GM12878 (cell line): ENCODE results near the gene PAPOLG. TPM values are rescaled to one million over a fixed set of nuclear protein-coding genes. Genes with fewer than 3 reads are reported as not detected.

ENCODE experiments used
- ATAC-seq: fragments of 200-7000 bp; cut with Tn5 transposase; 3 replicates; pipeline ENCODE4 v1.9.1; 2020; ENCODE audit warnings: mild to moderate bottlenecking, moderate library complexity
- BruUV-seq: library from RNA; stranded (reverse); fragments of 400-500 nt; replicated peaks from 2 replicates; lab custom pipeline; 2021; lab: Mats Ljungman, UMichigan
- CTCF ChIA-PET: fragments of 300-600 bp; sonication (Branson Sonifier 250); formaldehyde crosslinking; extraction: SDS; loops from one replicate; lab custom pipeline; 2021; ENCODE audit warnings: inconsistent platforms; lab: Yijun Ruan, JAX
- POLR2A ChIA-PET: fragments of 350-600 bp; formaldehyde crosslinking; extraction: SDS; loops from one replicate; lab custom pipeline; 2021; ENCODE audit warnings: inconsistent platforms; lab: Charles Lee
- RAD21 ChIA-PET: fragments of 300-600 bp; sonication (Branson Sonifier 250); formaldehyde crosslinking; loops from one replicate; lab custom pipeline; 2023; ENCODE audit warnings: antibody characterized with exemption; ENCODE audit not compliant: unreplicated experiment; lab: Charles Lee
- SMC1A ChIA-PET: fragments of 300-600 bp; sonication (Branson Sonifier 250); formaldehyde crosslinking; loops from one replicate; lab custom pipeline; 2023; ENCODE audit not compliant: unreplicated experiment, uncharacterized antibody; lab: Charles Lee
- DNase-seq: peaks from one replicate; pipeline ENCODE4 v3.0.0-alpha.2; 2011; ENCODE audit warnings: low read depth, low spot score
- FAIRE-seq: peaks from 3 replicates; lab custom pipeline; 2011; peaks lifted over from hg19 to GRCh38; lab: Jason Lieb, UNC
- H2AFZ ChIP-seq: 2 replicates; pipeline ENCODE4 v1.6.0; 2011; ENCODE audit warnings: low read depth, low read length, control low read depth; ENCODE audit not compliant: control insufficient read depth
- H3K27ac ChIP-seq: 2 replicates; pipeline ENCODE4 v1.5.1; 2011; ENCODE audit warnings: control low read depth; ENCODE audit not compliant: control insufficient read depth, insufficient read depth
- H3K27me3 ChIP-seq, 2 experiments: replicated peaks in 1 of 2; 2 replicates each; pipeline versions ENCODE4 v1.6.0 to v1.6.1; 2011; ENCODE audit warnings: low read length in 1 of 2; ENCODE audit not compliant: control insufficient read depth in 2 of 2, insufficient read depth in 2 of 2
- H3K36me3 ChIP-seq, 2 experiments: 2 replicates each; pipeline ENCODE4 v1.5.1; 2011; ENCODE audit warnings: low read length in 1 of 2; ENCODE audit not compliant: control insufficient read depth in 2 of 2, insufficient read depth in 2 of 2
- H3K4me1 ChIP-seq: 2 replicates; pipeline ENCODE4 v1.6.1; 2011; ENCODE audit warnings: mild to moderate bottlenecking, low read length, moderate library complexity, mixed read lengths; ENCODE audit not compliant: control insufficient read depth, insufficient read depth
- H3K4me2 ChIP-seq: 2 replicates; pipeline ENCODE4 v1.6.0; 2011; ENCODE audit warnings: control low read depth; ENCODE audit not compliant: control insufficient read depth, insufficient read depth
- H3K4me3 ChIP-seq: fragments of 200-600 bp; sonication (generic); 2 replicates; pipeline ENCODE4 v1.5.1; 2016
- H3K79me2 ChIP-seq: 2 replicates; pipeline ENCODE4 v1.6.0; 2011; ENCODE audit warnings: low read length; ENCODE audit not compliant: control insufficient read depth, insufficient read depth
- H3K9ac ChIP-seq: 2 replicates; pipeline ENCODE4 v1.8.0; 2011; ENCODE audit warnings: low read length, control low read depth, mixed read lengths; ENCODE audit not compliant: control insufficient read depth, insufficient read depth
- H3K9me3 ChIP-seq: replicated peaks from 3 replicates; pipeline ENCODE4 v1.5.1; 2011; ENCODE audit warnings: mild to moderate bottlenecking, low read length; ENCODE audit not compliant: control insufficient read depth, insufficient read depth
- H4K20me1 ChIP-seq: 2 replicates; pipeline ENCODE4 v1.6.0; 2011; ENCODE audit not compliant: control insufficient read depth, insufficient read depth
- ASH2L ChIP-seq: fragments of 300-600, 200-600 bp; sonication (generic); IDR thresholded peaks from 2 replicates; pipeline ENCODE4 v1.6.1; 2017; ENCODE audit warnings: low read depth, mild to moderate bottlenecking, borderline replicate concordance
- BCLAF1 ChIP-seq: fragments of 450-650 bp; IDR thresholded peaks from 2 replicates; pipeline ENCODE4 v1.6.1; 2017; ENCODE audit warnings: antibody characterized with exemption, mild to moderate bottlenecking, moderate library complexity
- CEBPB ChIP-seq, 2 experiments: fragments of 150-350 bp in 1 of 2; IDR thresholded peaks; 2 replicates each; pipeline ENCODE4 v1.6.1; 2012 to 2014; ENCODE audit warnings: low read depth in 2 of 2, low read length in 2 of 2, borderline replicate concordance in 1 of 2, inconsistent platforms in 1 of 2
- HDAC2 ChIP-seq: fragments of 200-600 bp; sonication (generic); IDR thresholded peaks from 2 replicates; pipeline ENCODE4 v1.6.1; 2017
- IRF3 ChIP-seq: fragments of 450-650 bp; IDR thresholded peaks from 2 replicates; pipeline ENCODE4 v1.6.1; 2014; ENCODE audit warnings: mild to moderate bottlenecking
- MTA2 ChIP-seq: fragments of 450-650 bp; IDR thresholded peaks from 2 replicates; pipeline ENCODE4 v1.6.1; 2016; ENCODE audit warnings: low read depth, mild to moderate bottlenecking, moderate library complexity
- SIN3A ChIP-seq: IDR thresholded peaks from 2 replicates; pipeline ENCODE4 v1.6.1; 2012; ENCODE audit warnings: low read depth, low read length, improper control_type of control experiment
- SREBF2 ChIP-seq: IDR thresholded peaks from 2 replicates; pipeline ENCODE4 v1.6.1; 2012; ENCODE audit warnings: mild to moderate bottlenecking, low read length
- SRF ChIP-seq, 2 experiments: IDR thresholded peaks; 2 replicates each; pipeline ENCODE4 v1.6.1; 2011; ENCODE audit warnings: low read depth in 2 of 2, low read length in 2 of 2, mild to moderate bottlenecking in 1 of 2, moderate library complexity in 1 of 2
- WGBS: methylation state at CpG from one replicate; pipeline ENCODE4 v1.1.6; 2016; ENCODE audit warnings: low lambda C conversion rate; ENCODE audit not compliant: insufficient replicate concordance, insufficient coverage; ENCODE audit errors: missing lambda C conversion rate; 5-methylcytosine and 5-hydroxymethylcytosine counted together
- in situ Hi-C: fragments of 300-500 bp; cut with MboI; formaldehyde crosslinking; loops from 9 replicates; pipeline ENCODE4 v1.14.3; 2018; ENCODE audit warnings: mixed read lengths
- intact Hi-C: fragments of 100-400 bp; cut with micrococcal nuclease; formaldehyde crosslinking; loops from one replicate; pipeline ENCODE4 v1.14.2; 2022; ENCODE audit not compliant: unreplicated experiment
- polyA plus RNA-seq, 11 experiments: library from polyadenylated mRNA; depleted of rRNA in 4 of 11; unstranded in 6 of 11; stranded (reverse) in 5 of 11; fragments of >200 nt; fragmentation: Nextera tagmentation in 4 of 11; fragmentation: Illumina TruSeq in 1 of 11; extraction: Ambion mirVana in 4 of 11; extraction: Trizol in 1 of 11; gene quantifications; 1 replicate in 1 of 11; 2 replicates in 10 of 11; pipeline versions ENCODE4 v1.2.1 to v1.2.3, GENCODE V29; 2011 to 2016; ENCODE audit warnings: inconsistent platforms in 2 of 11, missing spikeins in 2 of 11, low read depth in 1 of 11
- total RNA-seq, 4 experiments: library from RNA; depleted of rRNA in 3 of 4; stranded (reverse); fragments of >200 nt in 3 of 4; fragmentation: Illumina TruSeq in 1 of 4; extraction: Trizol in 1 of 4; gene quantifications; 2 replicates each; pipeline versions ENCODE4 v1.2.1 to v1.2.3, GENCODE V29; 2013 to 2021

PAPOLG gene
- total and polyA plus RNA-seq, 10 of the 15 experiments (the other 5 are each of a cell fraction or from before 2014, with no cell fraction given) = 4.2 to 15.8 (median 10.7) TPM

GRCh38 chr2:60822987-60823386, 66.9 kb downstream of the PAPOLG start (continued):
- TF ChIP-seq SIN3A = no peak
- TF ChIP-seq BCLAF1 = no peak
- TF ChIP-seq ASH2L = no peak

- ATAC-seq = no peak
- SMC1A ChIA-PET = interaction anchor here (1.0 to 1.1 kb wide), 2 partner anchors 9 to 15 kb away, joined by 3 to 4 read pairs; no protein-coding TSS in a partner anchor
- Histone ChIP-seq H3K4me2 (no peak overlapping the region), H4K20me1 (no peaks in the 10 kb centered on the region), H3K27me3 (no peaks in the 10 kb centered on the region), H3K4me1 (peaks cover 5% of the 10 kb centered on the region), H3K4me3 (no peak overlapping the region), H3K36me3 (no peaks in the 10 kb centered on the region), H3K9ac (no peak overlapping the region), H3K27ac (no peak overlapping the region), H2AFZ (no peak overlapping the region), H3K79me2 (no peaks in the 10 kb centered on the region), H3K9me3 (no peaks in the 10 kb centered on the region)
- no TSS peak for BruUV-seq
- no peak for DNase-seq
- CTCF ChIA-PET = interaction anchor here (0.6 to 1.4 kb wide), 2 partner anchors 115 to 175 kb away, joined by 3 to 5 read pairs; no protein-coding TSS in a partner anchor
- RAD21 ChIA-PET = no interaction called here
- intact Hi-C loops = no loop called here
- FAIRE-seq = no peak
- in situ Hi-C loops = no loop called here
- TF ChIP-seq SRF (IDR thresholded peaks at IDR 0.05; ENCODE audit: low read depth in 2 of 2, low read length in 2 of 2) (no peak), HDAC2 (no peak), SREBF2 (no peak), MTA2 (no peak), IRF3 (no peak), CEBPB (IDR thresholded peaks at IDR 0.05; ENCODE audit: borderline replicate concordance in 1 of 2, low read depth in 2 of 2, low read length in 2 of 2) (no peak)
- POLR2A ChIA-PET = interaction anchor here (1.0 kb wide), 1 partner anchor 55 kb away, joined by 3 read pairs; no protein-coding TSS in a partner anchor
- WGBS = 94% methylated on average over 10 of the region's 10 CpGs
Measured at GRCh38 chr2:60823694-60824305, 67.7 kb downstream of the PAPOLG start.
